Measurements from ENCODE around the gene ENTHD1. TPM values are rescaled to one million over a fixed set of nuclear protein-coding genes. Genes with fewer than 3 reads are reported as not detected.

Gene ENTHD1
- total and polyA plus RNA-seq, 2 of the 8 experiments (the other 6 are each of a cell fraction or from before 2014, with no cell fraction given): not detected

DNA sequence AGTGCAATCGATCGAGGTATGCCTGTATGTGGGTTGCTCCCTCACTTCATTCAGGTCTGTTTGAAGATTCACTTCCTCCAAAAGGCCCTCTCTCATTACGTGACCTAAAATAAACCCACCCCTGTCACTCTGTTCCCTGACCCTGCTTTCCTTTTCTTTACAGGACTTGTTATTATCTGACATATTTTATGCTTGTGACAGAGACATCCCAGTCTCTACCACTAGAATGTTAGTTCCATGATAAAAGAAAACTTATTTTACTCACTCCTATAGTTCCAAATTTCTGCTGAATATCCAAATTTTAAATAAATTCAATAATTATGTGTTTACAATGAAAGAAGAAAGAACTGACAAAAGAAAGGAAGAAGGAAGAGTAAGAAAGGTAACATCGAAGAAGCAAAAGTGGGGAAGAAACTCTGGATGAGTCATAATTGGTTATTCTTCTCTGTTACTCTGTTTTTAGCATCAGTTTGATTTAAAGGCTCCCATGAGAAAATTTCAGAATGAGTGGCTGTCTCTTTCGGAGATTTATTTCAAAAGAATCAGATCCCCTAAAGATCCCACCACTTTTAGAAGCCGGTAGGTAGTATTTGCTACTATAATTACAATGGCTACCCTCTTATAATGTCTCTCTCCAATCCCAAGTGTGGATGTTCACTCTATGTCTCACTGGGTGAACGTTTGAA lies 33.5 kb downstream of the ENTHD1 start:
- FAIRE-seq (no peak), DNase-seq (ENCODE audit: low read depth in 1 of 2, low spot score in 2 of 2) (no peak)
- CTCF ChIA-PET (ENCODE audit: partially characterized antibody): no interaction called here
- no peak overlapping the region for H2BK20ac ChIP-seq (ENCODE audit: low read length)
- no peak overlapping the region for H4K5ac ChIP-seq (ENCODE audit: insufficient read length, low read depth, low read length)
- H4K20me1 ChIP-seq (replicated peaks in 1 of 2; ENCODE audit: control insufficient read depth in 1 of 2, insufficient read depth in 2 of 2, low read length in 2 of 2): no peaks in the 10 kb centered on the region
- H2BK5ac ChIP-seq (ENCODE audit: low read depth, low read length): no peak overlapping the region
- H2BK15ac ChIP-seq (ENCODE audit: low read length): no peak overlapping the region
- H2BK120ac ChIP-seq (replicated peaks; ENCODE audit: low read depth, low read length): no peak overlapping the region
- no peak overlapping the region for H3K18ac ChIP-seq (ENCODE audit: extremely low read depth, low read length)
- H3K27ac ChIP-seq (ENCODE audit: low read depth, low read length): no peak overlapping the region
- no peaks in the 10 kb centered on the region for H3K36me3 ChIP-seq (ENCODE audit: control insufficient read depth in 2 of 4, insufficient read depth in 4 of 4, low read length in 3 of 4)
- no peak overlapping the region for H3K9ac ChIP-seq (replicated peaks in 1 of 4; ENCODE audit: extremely low read depth in 1 of 4, low read depth in 3 of 4, low read length in 3 of 4)
- H3K4me2 ChIP-seq (ENCODE audit: insufficient read depth in 1 of 2, low read depth in 2 of 2, low read length in 2 of 2): no peak overlapping the region
- no peaks in the 10 kb centered on the region for H3K23me2 ChIP-seq (ENCODE audit: low read depth, low read length)
- no peaks in the 10 kb centered on the region for H3K27me3 ChIP-seq (replicated peaks in 1 of 4; ENCODE audit: control insufficient read depth in 3 of 4, extremely low read depth in 1 of 4, insufficient read depth in 3 of 4, low read length in 3 of 4)
- no peak overlapping the region for H3K4me3 ChIP-seq (ENCODE audit: extremely low read depth in 1 of 4, insufficient read depth in 2 of 4, low read depth in 3 of 4, low read length in 4 of 4)
- no peak overlapping the region for H2AFZ ChIP-seq (ENCODE audit: low read length)
- H3K79me1 ChIP-seq (ENCODE audit: low read depth, low read length): no peaks in the 10 kb centered on the region
- H3K9me3 ChIP-seq (ENCODE audit: insufficient read depth in 2 of 2, low read depth in 1 of 2, low read length in 1 of 2): no peaks in the 10 kb centered on the region
- no peaks in the 10 kb centered on the region for H3K79me2 ChIP-seq (ENCODE audit: control insufficient read depth in 1 of 2, insufficient read depth in 2 of 2, low read length in 2 of 2)
- no peak overlapping the region for H3K14ac ChIP-seq (ENCODE audit: insufficient read length)
- no peak overlapping the region for H3K56ac ChIP-seq (replicated peaks; ENCODE audit: insufficient read length, low read depth, low read length)
- no peak overlapping the region for H3K23ac ChIP-seq (ENCODE audit: insufficient read length)
- TF ChIP-seq EP300 (IDR thresholded peaks at IDR 0.05; ENCODE audit: borderline replicate concordance in 1 of 2, low read depth in 2 of 2, low read length in 2 of 2): no peak
- no peak overlapping the region for H2AK5ac ChIP-seq (ENCODE audit: low read depth, low read length)
- no peak overlapping the region for H4K91ac ChIP-seq (replicated peaks; ENCODE audit: insufficient read length, low read length)
- H3K4ac ChIP-seq (replicated peaks; ENCODE audit: insufficient read length, low read depth, low read length): no peak overlapping the region
- 80% methylated on average over 7 of the region's 7 CpGs; no CpG with 5 or more reads in 1 of the 2 experiments for WGBS, 2 experiments (ENCODE audit: extremely low coverage in 1 of 2, insufficient coverage in 1 of 2, insufficient read length in 1 of 2, insufficient replicate concordance in 2 of 2, low coverage in 1 of 2, low lambda C conversion rate in 2 of 2, missing lambda C conversion rate in 1 of 2)
- no peaks in the 10 kb centered on the region for H3K4me1 ChIP-seq (replicated peaks in 1 of 4; ENCODE audit: control insufficient read depth in 3 of 4, insufficient read depth in 4 of 4, low read length in 3 of 4)
- POLR2A ChIA-PET (ENCODE audit: partially characterized antibody): no interaction called here
- H2BK12ac ChIP-seq (ENCODE audit: low read depth, low read length): no peak overlapping the region
- H4K8ac ChIP-seq (ENCODE audit: extremely low read depth, insufficient read depth, low read length): no peak overlapping the region

Data from H1 (cell line).